GM19397 (cell line): Measurements from ENCODE around the gene NTRK3.

Experiments used
- ATAC-seq: cut with Tn5 transposase; IDR thresholded peaks from one replicate; pipeline ENCODE4 v1.9.1; 2021; ENCODE audit warnings: mild to moderate bottlenecking, moderate library complexity; ENCODE audit not compliant: unreplicated experiment

Gene NTRK3

GRCh38 chr15:88256279-88257230, at the start of gene NTRK3:
Gene NTRK3, minus strand, starts transcription at chr15:88256739. Its CDS starts 586 bp downstream, at chr15:88256153.
- ATAC-seq, result no peak

GRCh38 chr15:88303395-88303794, 46.9 kb upstream of the NTRK3 start:
- ATAC-seq, result no peak

- no peak for ATAC-seq
Measured at GRCh38 chr15:88302373-88302772, 45.8 kb upstream of the NTRK3 start.

- no peak for ATAC-seq
Measured at GRCh38 chr15:88301311-88301710, 44.8 kb upstream of the NTRK3 start.

- no peak for ATAC-seq
Measured at GRCh38 chr15:88300861-88301260, 44.3 kb upstream of the NTRK3 start.

GRCh38 chr15:88300089-88300488, 43.5 kb upstream of the NTRK3 start:
- no peak for ATAC-seq

GRCh38 chr15:88299497-88299896, 43.0 kb upstream of the NTRK3 start:
- no peak for ATAC-seq

GRCh38 chr15:88288661-88289060, 32.1 kb upstream of the NTRK3 start:
- ATAC-seq, result no peak

- no peak for ATAC-seq
Measured at GRCh38 chr15:88288206-88288605, 31.7 kb upstream of the NTRK3 start.

GRCh38 chr15:88284318-88284998, 27.9 kb upstream of the NTRK3 start:
- no peak for ATAC-seq

GRCh38 chr15:88282614-88283013, 26.1 kb upstream of the NTRK3 start:
- ATAC-seq, result no peak

- ATAC-seq, result no peak
Measured at GRCh38 chr15:88276821-88277410, 20.4 kb upstream of the NTRK3 start.

GRCh38 chr15:88275804-88276203, 19.3 kb upstream of the NTRK3 start:
- ATAC-seq, result no peak

- ATAC-seq, result peak; percentile 73
Measured at GRCh38 chr15:88274553-88275460, 18.3 kb upstream of the NTRK3 start.

GRCh38 chr15:88272421-88272820, 15.9 kb upstream of the NTRK3 start:
- no peak for ATAC-seq

GRCh38 chr15:88269356-88270062, 13.0 kb upstream of the NTRK3 start:
- ATAC-seq, result no peak

GRCh38 chr15:88267720-88268119, 11.2 kb upstream of the NTRK3 start:
- no peak for ATAC-seq

- no peak for ATAC-seq
Measured at GRCh38 chr15:88266170-88266569, 9.6 kb upstream of the NTRK3 start.

- no peak for ATAC-seq
Measured at GRCh38 chr15:88264622-88265021, 8.1 kb upstream of the NTRK3 start.

GRCh38 chr15:88262064-88262463, 5.5 kb upstream of the NTRK3 start:
- ATAC-seq, result no peak
